LNCAP (cell line): ENCODE results near the gene CCDC183.

ENCODE experiments used
- CTCF ChIP-seq: fragments of 450-650 bp; IDR thresholded peaks from 2 replicates; pipeline ENCODE4 v1.5.1; 2017; ENCODE audit warnings: mild to moderate bottlenecking

Gene CCDC183

GRCh38 chr9:136787690-136788400 is 8.3 kb upstream of the CCDC183 start:
- peak; percentile 79 for TF ChIP-seq CTCF

- no peak for TF ChIP-seq CTCF
Measured at GRCh38 chr9:136789523-136789937, 6.6 kb upstream of the CCDC183 start.

- no peak for TF ChIP-seq CTCF
Measured at GRCh38 chr9:136790640-136791515, 5.3 kb upstream of the CCDC183 start, which contains the start of gene TMEM141. TSS of gene TMEM141 (plus strand) at chr9:136791344. CDS start at chr9:136791371, 27 bp downstream.

- peak; percentile 100 for TF ChIP-seq CTCF
Measured at GRCh38 chr9:136791516-136792276, 4.4 kb upstream of the CCDC183 start.

GRCh38 chr9:136792321-136793085 is 3.6 kb upstream of the CCDC183 start:
- TF ChIP-seq CTCF, result no peak

- TF ChIP-seq CTCF, result no peak
Measured at GRCh38 chr9:136793086-136793946, 2.8 kb upstream of the CCDC183 start.
